ENCODE measurements around the gene CMIP. TPM values are rescaled to one million over a fixed set of nuclear protein-coding genes. Genes with fewer than 3 reads are reported as not detected.

CMIP gene
- total RNA-seq, 1 donor from 2014 or later, result 163 TPM

GRCh38 chr16:81449899-81450608, 5.4 kb downstream of the CMIP start:
- H3K4me3 Mint-ChIP-seq (ENCODE audit: unreplicated experiment), result peak overlapping the region; percentile 87
- no peak for TF ChIP-seq CTCF (IDR thresholded peaks at IDR 0.05; ENCODE audit: partially characterized antibody, unreplicated experiment)
- no peak for DNase-seq
- peaks cover 22% of the 10 kb centered on the region for H3K27me3 Mint-ChIP-seq (ENCODE audit: unreplicated experiment)
- peaks cover 69% of the 10 kb centered on the region for H3K4me1 Mint-ChIP-seq (ENCODE audit: low read depth, unreplicated experiment)
- H3K27ac Mint-ChIP-seq (ENCODE audit: unreplicated experiment), result no peak overlapping the region
- no peaks in the 10 kb centered on the region for H3K36me3 Mint-ChIP-seq (ENCODE audit: unreplicated experiment)
- H3K9me3 Mint-ChIP-seq (ENCODE audit: unreplicated experiment), result peaks cover 15% of the 10 kb centered on the region

DNA sequence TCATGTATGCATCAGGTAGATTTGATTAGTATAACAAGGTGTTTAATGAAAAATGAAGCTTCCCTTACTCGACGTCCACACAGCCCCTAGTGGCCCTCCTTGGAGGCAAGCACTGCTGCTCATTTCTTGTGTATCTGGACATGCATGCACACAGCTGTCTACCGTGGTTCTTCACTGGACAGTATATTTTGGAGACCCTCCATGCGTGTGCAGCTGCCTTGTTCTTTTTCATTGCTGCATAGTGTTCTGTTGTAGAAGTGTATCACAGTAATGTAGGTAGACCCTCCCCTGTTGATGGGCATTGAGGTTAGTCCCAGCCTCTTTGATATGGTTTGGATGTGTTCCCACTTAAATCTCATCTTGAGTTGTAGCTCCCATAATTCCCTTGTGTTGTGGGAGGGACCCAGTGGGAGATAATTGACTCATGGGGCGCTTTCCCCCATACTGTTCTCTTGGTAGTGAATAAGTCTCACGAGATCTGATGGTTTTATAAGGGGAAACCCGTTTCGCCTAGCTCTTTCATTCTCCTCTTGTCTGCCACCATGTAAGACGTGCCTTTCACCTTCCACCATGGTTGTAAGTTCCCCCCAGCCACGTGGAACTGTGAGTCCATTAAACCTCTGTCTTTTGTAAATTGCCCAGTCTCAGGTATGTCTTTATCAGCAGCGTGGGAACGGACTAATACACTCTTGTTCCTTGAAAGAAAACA, 6.3 kb downstream of the CMIP start:
- Mint-ChIP-seq H3K27me3 (ENCODE audit: unreplicated experiment) (peaks cover 20% of the 10 kb centered on the region), H3K4me1 (ENCODE audit: low read depth, unreplicated experiment) (peaks cover 70% of the 10 kb centered on the region), H3K4me3 (ENCODE audit: unreplicated experiment) (peak overlapping the region; percentile 47), H3K9me3 (ENCODE audit: unreplicated experiment) (peaks cover 12% of the 10 kb centered on the region), H3K27ac (ENCODE audit: unreplicated experiment) (peak overlapping the region; percentile 11), H3K36me3 (ENCODE audit: unreplicated experiment) (no peaks in the 10 kb centered on the region)
- no peak for TF ChIP-seq CTCF (IDR thresholded peaks at IDR 0.05; ENCODE audit: partially characterized antibody, unreplicated experiment)
- no peak for DNase-seq

DNA sequence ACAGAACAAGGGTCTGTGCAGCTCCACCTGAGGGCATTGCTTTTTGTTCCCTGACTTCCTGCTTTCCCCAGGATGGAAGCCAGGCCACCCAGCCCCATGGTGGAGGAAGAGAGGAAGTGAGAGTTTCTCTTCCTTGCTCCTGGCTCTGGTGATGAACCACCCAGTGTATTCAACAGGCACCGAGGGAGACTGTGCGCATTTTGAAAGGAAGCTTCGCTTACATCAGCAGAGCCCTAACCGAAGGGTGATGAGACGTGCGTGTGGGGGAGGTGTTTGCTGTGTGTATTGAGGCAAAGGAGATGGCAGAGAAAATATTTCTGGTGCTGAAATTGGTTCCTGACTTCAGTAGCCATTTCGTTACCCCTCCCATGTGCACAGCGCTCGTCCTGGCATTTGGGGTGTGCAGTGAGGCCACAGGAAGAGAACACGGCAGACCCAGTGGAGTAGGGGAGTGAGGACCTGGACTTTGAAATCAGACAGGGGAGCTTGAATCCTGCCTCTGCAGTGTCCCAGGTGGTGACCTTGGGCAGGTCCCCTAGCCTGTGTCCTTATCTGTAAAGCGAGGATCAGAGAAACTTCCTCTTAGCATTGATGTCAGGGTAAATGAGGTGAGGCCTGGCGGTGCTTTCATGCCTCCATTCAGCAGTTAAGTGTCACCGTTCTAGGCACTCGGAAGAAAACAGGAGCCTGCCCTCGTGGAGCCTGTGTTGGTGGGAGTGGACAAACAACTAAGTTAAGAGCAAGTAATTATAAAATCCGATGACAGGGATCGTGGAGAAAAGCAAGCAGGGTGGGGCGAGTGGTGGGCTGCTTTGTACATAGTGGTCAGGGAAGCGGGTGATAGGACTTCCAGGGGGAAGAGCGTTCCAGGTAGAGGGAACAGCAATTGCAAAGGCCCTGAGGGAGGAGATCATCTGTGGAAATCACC, 7.4 kb downstream of the CMIP start:
- Mint-ChIP-seq H3K9me3 (ENCODE audit: unreplicated experiment) (peaks cover 12% of the 10 kb centered on the region), H3K4me3 (ENCODE audit: unreplicated experiment) (peak overlapping the region; percentile 47), H3K36me3 (ENCODE audit: unreplicated experiment) (peaks cover 4% of the 10 kb centered on the region), H3K4me1 (ENCODE audit: low read depth, unreplicated experiment) (peaks cover 69% of the 10 kb centered on the region), H3K27ac (ENCODE audit: unreplicated experiment) (peak overlapping the region; percentile 35), H3K27me3 (ENCODE audit: unreplicated experiment) (peaks cover 14% of the 10 kb centered on the region)
- DNase-seq, result no peak
- no peak for TF ChIP-seq CTCF (IDR thresholded peaks at IDR 0.05; ENCODE audit: partially characterized antibody, unreplicated experiment)

- H3K27ac Mint-ChIP-seq (ENCODE audit: unreplicated experiment), result peak overlapping the region; percentile 49
- DNase-seq, result no peak
- TF ChIP-seq CTCF (IDR thresholded peaks at IDR 0.05; ENCODE audit: partially characterized antibody, unreplicated experiment), result no peak
- H3K9me3 Mint-ChIP-seq (ENCODE audit: unreplicated experiment), result peaks cover 11% of the 10 kb centered on the region
- H3K4me1 Mint-ChIP-seq (ENCODE audit: low read depth, unreplicated experiment), result peaks cover 68% of the 10 kb centered on the region
- peak overlapping the region; percentile 28 for H3K4me3 Mint-ChIP-seq (ENCODE audit: unreplicated experiment)
- peaks cover 12% of the 10 kb centered on the region for H3K27me3 Mint-ChIP-seq (ENCODE audit: unreplicated experiment)
- peaks cover 4% of the 10 kb centered on the region for H3K36me3 Mint-ChIP-seq (ENCODE audit: unreplicated experiment)
Observed at GRCh38 chr16:81453091-81453728, 8.6 kb downstream of the CMIP start.

All from glutamatergic neuron (in vitro differentiated cells).